ENCODE measurements around the gene PLA2G4A. TPM values are rescaled to one million over a fixed set of nuclear protein-coding genes. Genes with fewer than 3 reads are reported as not detected.

The PLA2G4A gene
- total and polyA plus RNA-seq, 8 donors, result 1.5 to 5.7 (median 2.4) TPM

- no peak for ATAC-seq
- Histone ChIP-seq H3K9me3 (no peaks in the 10 kb centered on the region), H3K4me3 (no peak overlapping the region), H3K4me1 (no peaks in the 10 kb centered on the region), H3K27ac (no peak overlapping the region), H3K36me3 (no peaks in the 10 kb centered on the region), H3K27me3 (no peaks in the 10 kb centered on the region)
- TF ChIP-seq CTCF (IDR thresholded peaks at IDR 0.05), result no peak
- DNase-seq, result no peak
- FAIRE-seq, result no peak
- intact Hi-C loops (cut with DNase I), result no loop called here
Observed at GRCh38 chr1:186799689-186800054, 29.1 kb upstream of the PLA2G4A start.

GRCh38 chr1:186802388-186802787 lies 26.4 kb upstream of the PLA2G4A start:
- Histone ChIP-seq H3K4me3 (no peak overlapping the region), H3K27me3 (no peaks in the 10 kb centered on the region), H3K36me3 (no peaks in the 10 kb centered on the region), H3K4me1 (no peaks in the 10 kb centered on the region), H3K27ac (no peak overlapping the region), H3K9me3 (no peaks in the 10 kb centered on the region)
- DNase-seq, result no peak
- ATAC-seq, result no peak
- 43 to 52% methylated on average over 1 of the region's 1 CpG for WGBS, 2 donors
- no peak for FAIRE-seq
- no peak for TF ChIP-seq CTCF (IDR thresholded peaks at IDR 0.05)
- intact Hi-C loops (cut with DNase I), result no loop called here

GRCh38 chr1:186804679-186805078 lies 24.1 kb upstream of the PLA2G4A start:
- Histone ChIP-seq H3K4me3 (no peak overlapping the region), H3K27ac (no peak overlapping the region), H3K9me3 (no peaks in the 10 kb centered on the region), H3K4me1 (no peaks in the 10 kb centered on the region), H3K36me3 (no peaks in the 10 kb centered on the region), H3K27me3 (no peaks in the 10 kb centered on the region)
- DNase-seq (no peak), ATAC-seq (no peak), FAIRE-seq (no peak)
- intact Hi-C loops (cut with DNase I), result no loop called here
- 54 to 75% methylated on average over 5 of the region's 5 CpGs for WGBS, 2 donors
- TF ChIP-seq CTCF (IDR thresholded peaks at IDR 0.05), result no peak

GRCh38 chr1:186806477-186806876 lies 22.3 kb upstream of the PLA2G4A start:
- intact Hi-C loops (cut with DNase I), result no loop called here
- no peak for ATAC-seq
- DNase-seq, result no peak
- no peak for TF ChIP-seq CTCF (IDR thresholded peaks at IDR 0.05)
- Histone ChIP-seq H3K4me3 (no peak overlapping the region), H3K9me3 (no peaks in the 10 kb centered on the region), H3K36me3 (no peaks in the 10 kb centered on the region), H3K4me1 (no peaks in the 10 kb centered on the region), H3K27me3 (no peaks in the 10 kb centered on the region), H3K27ac (no peak overlapping the region)
- no peak for FAIRE-seq
- 31 to 46% methylated on average over 3 of the region's 3 CpGs for WGBS, 2 donors

- no peaks in the 10 kb centered on the region for H3K4me1 ChIP-seq
- DNase-seq (no peak), FAIRE-seq (no peak), ATAC-seq (no peak)
- 65 to 77% methylated on average over 4 of the region's 4 CpGs for WGBS, 2 donors
- no peak overlapping the region for H3K27ac ChIP-seq
- TF ChIP-seq CTCF (IDR thresholded peaks at IDR 0.05), result no peak
- H3K9me3 ChIP-seq, result no peaks in the 10 kb centered on the region
- H3K4me3 ChIP-seq, result no peak overlapping the region
- intact Hi-C loops (cut with DNase I), result no loop called here
- no peaks in the 10 kb centered on the region for H3K36me3 ChIP-seq
- H3K27me3 ChIP-seq, result no peaks in the 10 kb centered on the region
Observed at GRCh38 chr1:186807163-186807562, 21.6 kb upstream of the PLA2G4A start.
